MCF 10A (cell line): ENCODE data around the gene PRKG1. TPM values are rescaled to one million over a fixed set of nuclear protein-coding genes. Genes with fewer than 3 reads are reported as not detected.

Source experiments
- BruUV-seq: library from RNA; stranded (reverse); fragments of 400-500 nt; replicated peaks from 2 replicates; lab custom pipeline; 2021; lab: Mats Ljungman, UMichigan
- CTCF ChIA-PET: fragments of 300-600 bp; sonication (Branson Sonifier 250); formaldehyde crosslinking; extraction: SDS; loops from one replicate; lab custom pipeline; 2021; ENCODE audit warnings: antibody characterized with exemption, inconsistent platforms; lab: Yijun Ruan, JAX
- POLR2A ChIA-PET: fragments of 300-600, 350-650 bp; sonication (Branson Sonifier 250); formaldehyde crosslinking; extraction: SDS; loops from one replicate; lab custom pipeline; 2020; ENCODE audit warnings: antibody characterized with exemption, inconsistent platforms; lab: Yijun Ruan, JAX
- DNase-seq: peaks from one replicate; pipeline ENCODE4 v3.0.0-alpha.2; 2018; ENCODE audit not compliant: unreplicated experiment
- H3K27ac Mint-ChIP-seq: one replicate; pipeline ENCODE4 v1.8.0; 2022; ENCODE audit warnings: mild to moderate bottlenecking, low read depth, mixed read lengths; ENCODE audit not compliant: unreplicated experiment
- H3K27me3 Mint-ChIP-seq: one replicate; pipeline ENCODE4 v1.8.0; 2022; ENCODE audit warnings: mixed read lengths; ENCODE audit not compliant: insufficient read depth, unreplicated experiment
- H3K36me3 Mint-ChIP-seq: one replicate; pipeline ENCODE4 v1.8.0; 2022; ENCODE audit warnings: mild to moderate bottlenecking, moderate library complexity, mixed read lengths; ENCODE audit not compliant: insufficient read depth, unreplicated experiment
- H3K4me1 Mint-ChIP-seq: one replicate; pipeline ENCODE4 v1.8.0; 2022; ENCODE audit warnings: mixed read lengths; ENCODE audit not compliant: insufficient read depth, unreplicated experiment
- H3K4me3 Mint-ChIP-seq: one replicate; pipeline ENCODE4 v1.8.0; 2022; ENCODE audit warnings: mild to moderate bottlenecking, moderate library complexity, mixed read lengths; ENCODE audit not compliant: unreplicated experiment
- H3K9me3 Mint-ChIP-seq: one replicate; pipeline ENCODE4 v1.8.0; 2022; ENCODE audit warnings: mixed read lengths; ENCODE audit not compliant: unreplicated experiment
- intact Hi-C: fragments of 100-400 bp; cut with micrococcal nuclease; formaldehyde crosslinking; loops from 2 replicates; pipeline ENCODE4 v1.14.1; 2022
- total RNA-seq: library from RNA; stranded (reverse); gene quantifications from 2 replicates; pipeline ENCODE4 v1.2.3, GENCODE V29; 2022
- TF ChIP-seq, protein P1 (sequence below): fragments of 200-600 bp; IDR thresholded peaks from one replicate; pipeline ENCODE4 v1.8.0; 2022; ENCODE audit warnings: antibody characterized with exemption, mild to moderate bottlenecking; ENCODE audit not compliant: unreplicated experiment

PRKG1 gene
- total RNA-seq, 1 experiment from 2014 or later, result 0.09 TPM

DNA sequence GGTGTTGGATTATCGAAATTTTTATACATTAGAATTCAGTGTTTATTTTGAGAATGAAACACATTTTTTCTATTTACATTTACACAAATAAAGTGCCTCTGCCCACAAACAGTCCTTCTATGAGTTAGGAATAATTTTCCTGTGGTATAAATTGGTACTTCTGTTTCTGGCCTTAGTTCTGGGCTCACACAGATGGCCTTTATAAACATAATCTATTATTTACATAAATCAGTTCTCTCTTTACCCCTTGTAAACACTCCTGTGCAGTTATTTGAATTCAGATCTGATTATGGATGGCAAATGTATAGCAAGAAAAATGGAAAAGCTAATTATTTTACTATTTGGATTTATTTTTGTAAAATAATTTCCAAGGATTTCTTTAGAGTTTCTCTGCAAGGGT is 143.2 kb downstream of the PRKG1 start:
- H3K9me3 Mint-ChIP-seq, result no peaks in the 10 kb centered on the region
- ChIA-PET CTCF (no interaction called here), POLR2A (no interaction called here)
- peaks cover 7% of the 10 kb centered on the region for H3K27me3 Mint-ChIP-seq
- H3K4me3 Mint-ChIP-seq, result no peak overlapping the region
- no TSS peak for BruUV-seq
- H3K27ac Mint-ChIP-seq, result no peak overlapping the region
- H3K4me1 Mint-ChIP-seq, result no peaks in the 10 kb centered on the region
- intact Hi-C loops, result no loop called here
- no peaks in the 10 kb centered on the region for H3K36me3 Mint-ChIP-seq
- TF ChIP-seq, protein P1, sequence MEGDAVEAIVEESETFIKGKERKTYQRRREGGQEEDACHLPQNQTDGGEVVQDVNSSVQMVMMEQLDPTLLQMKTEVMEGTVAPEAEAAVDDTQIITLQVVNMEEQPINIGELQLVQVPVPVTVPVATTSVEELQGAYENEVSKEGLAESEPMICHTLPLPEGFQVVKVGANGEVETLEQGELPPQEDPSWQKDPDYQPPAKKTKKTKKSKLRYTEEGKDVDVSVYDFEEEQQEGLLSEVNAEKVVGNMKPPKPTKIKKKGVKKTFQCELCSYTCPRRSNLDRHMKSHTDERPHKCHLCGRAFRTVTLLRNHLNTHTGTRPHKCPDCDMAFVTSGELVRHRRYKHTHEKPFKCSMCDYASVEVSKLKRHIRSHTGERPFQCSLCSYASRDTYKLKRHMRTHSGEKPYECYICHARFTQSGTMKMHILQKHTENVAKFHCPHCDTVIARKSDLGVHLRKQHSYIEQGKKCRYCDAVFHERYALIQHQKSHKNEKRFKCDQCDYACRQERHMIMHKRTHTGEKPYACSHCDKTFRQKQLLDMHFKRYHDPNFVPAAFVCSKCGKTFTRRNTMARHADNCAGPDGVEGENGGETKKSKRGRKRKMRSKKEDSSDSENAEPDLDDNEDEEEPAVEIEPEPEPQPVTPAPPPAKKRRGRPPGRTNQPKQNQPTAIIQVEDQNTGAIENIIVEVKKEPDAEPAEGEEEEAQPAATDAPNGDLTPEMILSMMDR, result no peak
- no peak for DNase-seq

DNA sequence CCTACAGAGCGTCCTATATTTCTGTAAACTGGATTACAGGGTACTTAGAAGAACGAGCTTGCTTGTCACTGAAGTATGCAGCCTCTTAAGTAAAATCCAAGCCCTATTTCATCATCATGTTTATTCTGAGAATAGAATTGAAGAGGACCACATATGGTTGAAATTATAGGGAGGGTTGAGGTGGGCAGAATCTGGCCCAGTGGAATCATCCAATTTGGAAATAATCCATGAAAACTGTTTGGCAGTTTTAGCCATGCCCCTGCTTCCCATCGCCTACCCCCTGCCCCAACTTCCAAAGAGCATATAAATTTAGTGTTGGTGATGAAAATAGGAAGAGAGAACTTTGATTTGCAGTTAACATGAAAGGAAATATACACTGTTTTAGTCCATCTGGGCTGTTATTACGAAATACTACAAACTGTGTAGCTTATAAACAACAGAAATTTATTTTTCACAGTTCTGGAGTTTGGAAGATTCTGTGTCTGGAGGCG is 150.4 kb downstream of the PRKG1 start:
- Mint-ChIP-seq H3K4me1 (peaks cover 7% of the 10 kb centered on the region), H3K27ac (no peak overlapping the region), H3K4me3 (no peak overlapping the region), H3K9me3 (no peaks in the 10 kb centered on the region), H3K36me3 (no peaks in the 10 kb centered on the region), H3K27me3 (no peaks in the 10 kb centered on the region)
- ChIA-PET POLR2A (no interaction called here), CTCF (no interaction called here)
- no TSS peak for BruUV-seq
- TF ChIP-seq, protein P1, result no peak
- DNase-seq, result no peak
- intact Hi-C loops, result no loop called here

DNA sequence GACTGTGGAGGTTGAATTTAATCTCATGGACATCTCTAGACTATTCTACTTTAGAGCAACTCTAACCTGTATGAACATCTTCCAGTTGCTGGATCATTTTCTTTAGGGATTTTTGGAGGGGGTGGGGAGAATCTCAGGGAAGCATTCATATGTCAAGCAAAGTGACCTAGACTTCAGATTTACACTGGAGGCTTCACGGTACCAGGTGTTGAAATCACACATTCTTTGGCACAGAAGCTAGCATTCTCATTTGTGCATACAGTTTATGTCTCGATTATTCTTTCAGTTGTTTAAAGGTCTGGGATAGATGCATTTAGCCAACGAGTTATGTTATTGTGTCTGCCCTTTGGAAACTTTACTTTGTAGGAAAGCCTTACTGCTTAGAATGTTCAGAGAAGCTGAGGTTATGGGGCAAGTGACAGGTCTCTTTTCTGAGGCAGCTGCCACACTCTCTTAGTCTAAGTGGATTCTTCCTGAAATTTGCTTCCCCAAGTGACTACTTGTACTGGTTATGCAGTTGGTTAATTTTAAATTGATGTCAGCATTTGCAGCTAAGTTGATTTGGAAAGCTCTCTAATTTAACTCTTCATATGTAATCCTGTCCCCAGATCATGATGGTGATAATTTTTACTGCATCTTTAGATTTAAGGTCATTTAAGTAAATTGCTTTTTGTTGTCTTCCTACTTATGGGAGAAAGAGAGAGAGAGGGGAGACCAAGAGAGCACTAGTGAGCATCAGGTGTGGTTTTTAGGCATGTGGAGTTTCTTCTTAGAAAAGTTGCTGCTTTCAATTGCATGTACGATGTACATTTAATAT is 153.8 kb downstream of the PRKG1 start:
- Mint-ChIP-seq H3K4me1 (peaks cover 7% of the 10 kb centered on the region), H3K27ac (no peak overlapping the region), H3K27me3 (peaks cover 12% of the 10 kb centered on the region), H3K9me3 (no peaks in the 10 kb centered on the region), H3K36me3 (no peaks in the 10 kb centered on the region), H3K4me3 (no peak overlapping the region)
- TF ChIP-seq, protein P1, result no peak
- no TSS peak for BruUV-seq
- intact Hi-C loops, result no loop called here
- ChIA-PET CTCF (no interaction called here), POLR2A (no interaction called here)
- no peak for DNase-seq

DNA sequence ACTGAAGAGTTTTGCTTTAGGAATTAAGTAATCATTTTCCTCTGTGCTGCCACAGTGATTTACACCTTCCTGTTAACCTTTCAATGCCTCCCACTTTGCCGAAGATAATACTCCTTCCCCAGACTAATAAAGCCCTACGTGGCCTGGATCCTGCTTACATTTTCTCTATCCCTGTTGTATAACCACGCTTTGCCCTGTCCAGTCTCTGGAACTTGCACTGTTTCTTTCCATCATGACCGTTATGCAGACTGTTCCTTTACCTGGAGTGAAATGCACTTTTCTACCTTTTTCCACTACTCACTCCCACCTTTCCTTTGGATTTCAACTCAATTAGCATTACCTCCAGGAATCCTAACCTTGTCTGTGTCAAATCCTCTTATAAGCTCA is 154.4 kb downstream of the PRKG1 start:
- no peak for DNase-seq
- TF ChIP-seq, protein P1, result no peak
- Mint-ChIP-seq H3K9me3 (no peaks in the 10 kb centered on the region), H3K36me3 (no peaks in the 10 kb centered on the region), H3K4me1 (peaks cover 7% of the 10 kb centered on the region), H3K27me3 (peaks cover 18% of the 10 kb centered on the region), H3K27ac (no peak overlapping the region), H3K4me3 (no peak overlapping the region)
- CTCF ChIA-PET, result interaction anchor here (0.6 kb wide), 1 partner anchor 27 kb away, joined by 3 read pairs; no protein-coding TSS in a partner anchor
- POLR2A ChIA-PET, result no interaction called here
- BruUV-seq, result no TSS peak
- intact Hi-C loops, result no loop called here
